Fibroblast of lung (primary cell): ENCODE data around the gene KRT85. TPM values are rescaled to one million over a fixed set of nuclear protein-coding genes. Genes with fewer than 3 reads are reported as not detected.

Experiments used
- DNase-seq, 2 donors: peaks; one replicate each; pipeline versions ENCODE4 v3.0.0 to v3.0.0-alpha.2; 2010; ENCODE audit warnings: low read depth in 2 of 2
- H2AFZ ChIP-seq: 2 replicates; pipeline ENCODE4 v1.5.1; 2012; ENCODE audit warnings: low read length, control low read depth, inconsistent platforms
- H3K27ac ChIP-seq: 2 replicates; pipeline ENCODE4 v1.5.1; 2011; ENCODE audit warnings: low read length, control low read depth; ENCODE audit not compliant: insufficient read depth
- H3K27me3 ChIP-seq: 2 replicates; pipeline ENCODE4 v1.5.1; 2011; ENCODE audit warnings: mild to moderate bottlenecking, low read length; ENCODE audit not compliant: control insufficient read depth, insufficient read depth
- H3K36me3 ChIP-seq: 2 replicates; pipeline ENCODE4 v1.5.1; 2011; ENCODE audit warnings: low read length; ENCODE audit not compliant: control insufficient read depth, insufficient read depth
- H3K4me1 ChIP-seq: 2 replicates; pipeline ENCODE4 v1.5.1; 2011; ENCODE audit warnings: low read length; ENCODE audit not compliant: control insufficient read depth, insufficient read depth; ENCODE audit errors: extremely low read depth
- H3K4me2 ChIP-seq: 2 replicates; pipeline ENCODE4 v1.5.1; 2011; ENCODE audit warnings: low read length, control low read depth; ENCODE audit not compliant: insufficient read depth; ENCODE audit errors: extremely low read depth
- H3K4me3 ChIP-seq, 4 experiments: fragments of 200-600 bp in 1 of 4; sonication (generic) in 1 of 4; replicated peaks in 1 of 4; 2 replicates each; pipeline ENCODE4 v1.5.1; 2011 to 2016; ENCODE audit warnings: low read length in 4 of 4, low read depth in 3 of 4, mild to moderate bottlenecking in 3 of 4, control low read depth in 2 of 4, inconsistent platforms in 1 of 4, mixed read lengths in 1 of 4; ENCODE audit not compliant: insufficient read depth in 1 of 4; ENCODE audit errors: control extremely low read depth in 1 of 4
- H3K79me2 ChIP-seq: 2 replicates; pipeline ENCODE4 v1.5.1; 2012; ENCODE audit warnings: mild to moderate bottlenecking, low read length, inconsistent platforms; ENCODE audit not compliant: control insufficient read depth, insufficient read depth
- H3K9ac ChIP-seq: 2 replicates; pipeline ENCODE4 v1.5.1; 2011; ENCODE audit warnings: mild to moderate bottlenecking, low read length, control low read depth; ENCODE audit not compliant: insufficient read depth
- H3K9me3 ChIP-seq: 2 replicates; pipeline ENCODE4 v1.5.1; 2012; ENCODE audit warnings: low read depth, low read length; ENCODE audit not compliant: control insufficient read depth, insufficient read depth
- H4K20me1 ChIP-seq: 2 replicates; pipeline ENCODE4 v1.5.1; 2011; ENCODE audit warnings: low read length; ENCODE audit not compliant: control insufficient read depth, insufficient read depth; ENCODE audit errors: extremely low read depth
- CTCF ChIP-seq, 2 donors: IDR thresholded peaks in 1 of 2; conservative IDR thresholded peaks in 1 of 2; 1 replicate in 1 of 2; 2 replicates in 1 of 2; pipeline ENCODE4 v1.5.1; 2011 to 2012; ENCODE audit warnings: low read length in 2 of 2, control low read depth in 1 of 2, inconsistent platforms in 1 of 2, low read depth in 1 of 2, mild to moderate bottlenecking in 1 of 2
- EZH2 ChIP-seq: IDR thresholded peaks from 2 replicates; pipeline ENCODE4 v1.5.1; 2012; ENCODE audit warnings: low read length, control low read depth, mild to moderate bottlenecking; ENCODE audit errors: missing control alignments
- polyA plus RNA-seq, 2 donors: library from polyadenylated mRNA; depleted of rRNA in 1 of 2; stranded (reverse) in 1 of 2; unstranded in 1 of 2; fragments of >200 nt; gene quantifications; 2 replicates each; pipeline ENCODE4 v1.2.1, GENCODE V29; 2011 to 2012; ENCODE audit warnings: missing spikeins in 1 of 2
- total RNA-seq: library from RNA; depleted of rRNA; stranded (reverse); fragments of >200 nt; gene quantifications from 2 replicates; pipeline ENCODE4 v1.2.1, GENCODE V29; 2014

Gene KRT85
- total and polyA plus RNA-seq, 2 donors (not counting 1 experiment from before 2014, with no cell fraction given): not detected

- TF ChIP-seq EZH2: no peak
- no peak for TF ChIP-seq CTCF (conservative IDR thresholded peaks at IDR 0.05 in 1 of 2, IDR thresholded peaks at IDR 0.05 in 1 of 2; ENCODE audit: low read depth in 1 of 2, low read length in 2 of 2)
- H3K27me3 ChIP-seq: peaks cover 36% of the 10 kb centered on the region
Observed at GRCh38 chr12:52322069-52322468, 45.2 kb downstream of the KRT85 start.

GRCh38 chr12:52321418-52321817, 45.9 kb downstream of the KRT85 start:
- TF ChIP-seq EZH2 (no peak), CTCF (conservative IDR thresholded peaks at IDR 0.05 in 1 of 2, IDR thresholded peaks at IDR 0.05 in 1 of 2; ENCODE audit: low read depth in 1 of 2, low read length in 2 of 2) (no peak)

More at GRCh38 chr12:52322069-52322468, 45.2 kb downstream of the KRT85 start:
- Histone ChIP-seq H3K4me2 (no peak overlapping the region), H3K9me3 (no peaks in the 10 kb centered on the region), H3K4me3 (no peak overlapping the region), H3K79me2 (no peaks in the 10 kb centered on the region), H4K20me1 (no peaks in the 10 kb centered on the region), H3K27ac (no peak overlapping the region), H3K4me1 (no peaks in the 10 kb centered on the region), H3K9ac (no peak overlapping the region), H2AFZ (no peak overlapping the region), H3K36me3 (no peaks in the 10 kb centered on the region)
- no peak for DNase-seq

GRCh38 chr12:52320784-52321400, 46.4 kb downstream of the KRT85 start, which contains the start of gene KRT83:
Gene KRT83, minus strand, starts transcription at chr12:52321398. Its CDS starts 63 bp downstream, at chr12:52321335.
- Histone ChIP-seq H4K20me1 (no peaks in the 10 kb centered on the region), H3K36me3 (no peaks in the 10 kb centered on the region), H2AFZ (no peak within 1 kb of the TSS), H3K4me2 (no peak within 1 kb of the TSS), H3K4me1 (no peaks in the 10 kb centered on the region), H3K9ac (no peak within 1 kb of the TSS), H3K79me2 (no peaks in the 10 kb centered on the region), H3K27me3 (peaks cover 36% of the 10 kb centered on the region), H3K9me3 (no peaks in the 10 kb centered on the region), H3K27ac (no peak within 1 kb of the TSS), H3K4me3 (no peak within 1 kb of the TSS)
- no peak for TF ChIP-seq EZH2
- no peak for TF ChIP-seq CTCF (conservative IDR thresholded peaks at IDR 0.05 in 1 of 2, IDR thresholded peaks at IDR 0.05 in 1 of 2; ENCODE audit: low read depth in 1 of 2, low read length in 2 of 2)
- DNase-seq: no peak

More at GRCh38 chr12:52321418-52321817, 45.9 kb downstream of the KRT85 start:
- Histone ChIP-seq H3K4me1 (no peaks in the 10 kb centered on the region), H4K20me1 (no peaks in the 10 kb centered on the region), H3K27ac (no peak overlapping the region), H3K4me2 (no peak overlapping the region), H2AFZ (no peak overlapping the region), H3K9ac (no peak overlapping the region), H3K4me3 (no peak overlapping the region), H3K79me2 (no peaks in the 10 kb centered on the region), H3K27me3 (peaks cover 36% of the 10 kb centered on the region), H3K9me3 (no peaks in the 10 kb centered on the region), H3K36me3 (no peaks in the 10 kb centered on the region)
- DNase-seq: no peak
